ENCODE data around the gene JADE3. TPM values are rescaled to one million over a fixed set of nuclear protein-coding genes. Genes with fewer than 3 reads are reported as not detected.

The JADE3 gene
- total RNA-seq, 2 experiments from 2014 or later, result 0.47 to 1.3 TPM

DNA sequence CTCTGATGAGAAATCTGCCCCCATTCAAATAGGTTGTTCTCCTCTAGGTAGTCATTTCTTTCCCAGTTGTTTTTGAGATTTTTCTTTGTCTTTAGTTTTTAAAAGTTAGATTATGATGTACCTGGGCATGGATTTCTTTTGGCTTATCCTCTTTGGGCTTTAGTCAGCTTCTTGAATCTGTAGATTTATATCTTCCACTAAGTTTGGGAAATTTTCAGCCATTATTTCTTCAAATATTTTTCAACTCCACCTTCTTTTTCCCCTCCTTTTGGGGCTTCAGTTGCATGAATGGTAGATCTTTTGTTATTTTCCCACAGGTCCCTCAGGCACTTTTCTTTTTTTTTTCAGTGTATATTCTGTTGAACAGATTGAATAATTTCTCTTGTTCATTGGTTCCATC lies 77.3 kb downstream of the JADE3 start:
- H3K4me3 Mint-ChIP-seq, result no peak overlapping the region
- DNase-seq, result no peak
- peaks cover 2% of the 10 kb centered on the region for H3K4me1 Mint-ChIP-seq
- H3K36me3 Mint-ChIP-seq, result peaks cover 2% of the 10 kb centered on the region
- no peak for ATAC-seq
- H3K9me3 Mint-ChIP-seq (ENCODE audit: low read depth), result no peaks in the 10 kb centered on the region
- CTCF ChIA-PET, result no interaction called here
- H3K27ac Mint-ChIP-seq, result no peak overlapping the region
- no peaks in the 10 kb centered on the region for H3K27me3 Mint-ChIP-seq

DNA sequence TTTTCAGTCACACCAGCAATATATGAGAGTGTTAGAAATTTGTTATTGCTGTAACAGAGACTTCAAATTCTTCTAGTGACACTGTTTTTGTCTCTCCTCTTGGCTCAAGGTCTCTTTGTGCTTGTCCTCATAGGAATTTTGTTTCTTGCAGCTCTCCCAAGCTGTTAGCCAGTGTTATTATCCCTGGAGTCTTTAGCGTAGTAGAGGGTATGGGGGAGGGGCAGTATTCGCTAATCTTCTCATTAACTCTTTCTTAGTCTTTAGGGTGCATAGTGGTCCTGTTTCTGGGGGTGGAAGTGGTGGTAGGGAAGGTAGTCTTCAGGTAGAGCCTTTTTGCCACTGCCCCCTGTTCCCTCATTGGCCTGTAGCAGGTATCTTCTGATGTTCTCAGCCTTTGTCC lies 79.4 kb downstream of the JADE3 start:
- no peak overlapping the region for H3K4me3 Mint-ChIP-seq
- H3K27me3 Mint-ChIP-seq, result no peaks in the 10 kb centered on the region
- peaks cover 2% of the 10 kb centered on the region for H3K4me1 Mint-ChIP-seq
- CTCF ChIA-PET, result no interaction called here
- no peak for DNase-seq
- H3K36me3 Mint-ChIP-seq, result peaks cover 1% of the 10 kb centered on the region
- ATAC-seq, result no peak
- H3K27ac Mint-ChIP-seq, result no peak overlapping the region
- H3K9me3 Mint-ChIP-seq (ENCODE audit: low read depth), result no peaks in the 10 kb centered on the region

DNA sequence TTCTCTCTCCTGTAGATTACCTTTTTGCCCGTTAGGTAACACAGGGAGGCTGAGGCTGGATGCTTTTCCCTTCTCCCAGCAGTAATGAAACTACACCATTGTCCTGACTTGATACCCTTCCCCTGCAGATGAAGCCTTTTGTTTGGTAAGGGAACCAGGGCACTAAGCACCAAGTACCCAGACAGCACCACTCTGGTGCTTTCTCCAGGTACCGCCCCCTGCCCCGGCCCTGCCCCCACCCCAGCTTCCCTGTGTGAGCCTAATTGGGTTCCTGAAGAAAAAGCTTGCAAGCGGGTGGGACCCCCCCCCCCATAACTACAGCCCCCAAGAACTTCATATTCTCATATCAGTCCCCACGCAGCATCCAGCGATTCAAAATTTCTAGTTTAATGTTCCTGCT lies 79.8 kb downstream of the JADE3 start:
- Mint-ChIP-seq H3K4me1 (peaks cover 2% of the 10 kb centered on the region), H3K4me3 (no peak overlapping the region), H3K27ac (no peak overlapping the region), H3K27me3 (no peaks in the 10 kb centered on the region), H3K36me3 (peaks cover 1% of the 10 kb centered on the region), H3K9me3 (ENCODE audit: low read depth) (no peaks in the 10 kb centered on the region)
- CTCF ChIA-PET, result no interaction called here
- DNase-seq, result no peak
- ATAC-seq, result no peak

DNA sequence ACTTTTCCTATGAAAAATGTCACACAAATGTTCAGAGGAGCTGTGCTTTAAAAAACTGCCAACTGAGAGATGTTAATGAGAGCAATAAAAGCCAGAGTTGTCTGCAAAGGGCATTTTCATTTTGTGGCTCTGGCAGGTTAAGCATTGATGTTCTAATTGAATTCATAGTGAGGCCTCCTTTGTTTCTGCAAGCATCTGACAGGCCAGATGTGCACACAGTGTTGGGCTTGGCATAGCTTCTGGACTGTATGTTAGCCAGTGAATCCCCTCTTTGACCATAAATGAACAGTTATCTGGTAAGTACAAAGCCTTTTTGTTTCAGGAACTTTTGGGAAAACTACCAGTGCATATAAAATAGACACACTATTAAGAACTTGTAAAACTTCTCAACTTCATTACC lies 81.9 kb downstream of the JADE3 start:
- CTCF ChIA-PET, result interaction anchor here (1.1 kb wide), 1 partner anchor 91 kb away, joined by 3 read pairs; no protein-coding TSS in a partner anchor
- Mint-ChIP-seq H3K27me3 (no peaks in the 10 kb centered on the region), H3K27ac (no peak overlapping the region), H3K4me1 (peaks cover 2% of the 10 kb centered on the region), H3K9me3 (ENCODE audit: low read depth) (no peaks in the 10 kb centered on the region), H3K4me3 (no peak overlapping the region), H3K36me3 (peaks cover 1% of the 10 kb centered on the region)
- ATAC-seq (no peak), DNase-seq (no peak)

DNA sequence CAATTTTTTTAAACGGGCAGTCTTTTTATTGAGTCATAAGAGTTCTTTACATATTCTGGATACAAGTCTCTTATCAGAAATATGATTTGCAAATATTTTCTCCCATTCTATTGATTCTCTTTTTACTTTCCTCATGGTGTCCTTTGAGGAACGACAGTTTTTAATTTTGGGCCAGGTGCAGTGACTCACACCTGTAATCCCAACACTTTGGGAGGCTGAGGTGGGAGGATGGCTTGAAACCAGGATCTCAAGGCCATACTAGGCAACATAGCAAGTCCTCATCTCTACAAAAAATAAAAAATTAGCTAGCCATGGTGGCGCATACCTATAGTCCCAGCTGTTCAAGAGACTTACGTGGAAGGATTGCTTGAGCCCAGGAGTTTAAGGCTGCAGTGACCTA lies 99.9 kb downstream of the JADE3 start:
- Mint-ChIP-seq H3K9me3 (ENCODE audit: low read depth) (no peaks in the 10 kb centered on the region), H3K27ac (no peak overlapping the region), H3K4me1 (no peaks in the 10 kb centered on the region), H3K4me3 (no peak overlapping the region), H3K36me3 (no peaks in the 10 kb centered on the region), H3K27me3 (peaks cover 5% of the 10 kb centered on the region)
- CTCF ChIA-PET, result no interaction called here
- DNase-seq (no peak), ATAC-seq (no peak)

DNA sequence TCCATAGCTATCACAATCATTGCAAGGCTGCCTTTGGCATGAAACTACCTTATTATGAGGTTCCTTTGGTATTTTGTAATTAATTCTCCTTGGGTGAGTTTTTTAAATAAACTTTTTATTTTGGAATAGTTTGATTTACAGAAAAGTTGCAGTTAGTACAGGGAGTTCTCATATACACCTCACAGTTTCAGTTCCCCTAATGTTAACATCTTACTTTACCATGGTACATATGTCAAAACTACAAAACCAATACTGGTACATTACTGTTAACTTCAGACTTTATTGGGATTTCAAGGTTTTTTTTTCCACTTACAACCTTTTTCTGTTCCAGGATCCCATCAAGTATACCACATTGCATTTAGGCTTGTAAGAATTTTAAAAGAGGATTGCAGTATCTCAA lies 114.0 kb downstream of the JADE3 start:
- DNase-seq, result no peak
- no peaks in the 10 kb centered on the region for H3K36me3 Mint-ChIP-seq
- no peaks in the 10 kb centered on the region for H3K9me3 Mint-ChIP-seq (ENCODE audit: low read depth)
- no peak overlapping the region for H3K4me3 Mint-ChIP-seq
- no peaks in the 10 kb centered on the region for H3K4me1 Mint-ChIP-seq
- no peak overlapping the region for H3K27ac Mint-ChIP-seq
- no peaks in the 10 kb centered on the region for H3K27me3 Mint-ChIP-seq
- ATAC-seq, result no peak
- CTCF ChIA-PET, result interaction anchor here (0.5 to 0.6 kb wide), 2 partner anchors 9 to 656 kb away, joined by 3 read pairs; no protein-coding TSS in a partner anchor

DNA sequence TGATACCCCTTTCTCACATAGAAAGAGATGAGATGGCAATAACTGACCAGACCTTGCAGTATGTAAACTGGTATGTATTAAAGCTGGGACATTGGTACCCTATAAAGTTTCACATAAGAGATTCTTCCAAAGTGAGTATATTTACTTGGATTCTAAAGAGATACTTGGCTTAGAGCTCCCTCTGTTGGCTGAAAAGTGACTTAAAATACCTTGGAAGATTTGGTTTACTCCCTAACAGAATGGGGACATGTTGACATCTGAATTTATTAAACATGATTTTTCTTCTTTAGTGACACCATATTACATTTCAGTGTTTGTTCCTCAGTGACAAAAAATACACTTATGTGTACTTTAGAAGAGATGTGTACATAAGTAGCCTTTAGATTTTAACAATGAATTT lies 118.1 kb downstream of the JADE3 start:
- Mint-ChIP-seq H3K36me3 (no peaks in the 10 kb centered on the region), H3K27me3 (no peaks in the 10 kb centered on the region), H3K4me1 (no peaks in the 10 kb centered on the region), H3K27ac (no peak overlapping the region), H3K4me3 (no peak overlapping the region), H3K9me3 (ENCODE audit: low read depth) (no peaks in the 10 kb centered on the region)
- ATAC-seq (no peak), DNase-seq (no peak)
- CTCF ChIA-PET, result interaction anchor here (0.9 to 1.9 kb wide), 6 partner anchors 15 to 245 kb away, joined by 3 to 7 read pairs (median 3); partner anchors contain the start of gene RP2

DNA sequence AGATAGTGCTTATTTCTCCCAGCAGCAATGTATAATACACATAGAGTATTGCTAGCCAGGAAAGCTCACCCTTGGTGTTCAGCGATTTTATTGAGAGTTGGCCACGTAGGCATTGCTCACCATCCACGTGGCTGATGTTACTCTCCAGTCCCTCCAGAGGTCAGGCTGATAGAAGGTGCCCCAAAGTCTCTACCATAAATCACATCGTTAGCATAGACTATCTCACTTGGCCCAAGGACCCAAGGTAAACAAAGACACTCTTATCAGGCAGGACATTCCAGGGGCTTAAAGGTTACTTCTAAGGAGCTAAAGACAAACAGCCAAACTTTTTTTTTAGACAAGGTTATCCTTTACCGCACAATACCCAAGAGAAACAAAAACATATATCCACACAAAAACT lies 135.8 kb downstream of the JADE3 start:
- CTCF ChIA-PET, result no interaction called here
- Mint-ChIP-seq H3K27ac (no peak overlapping the region), H3K4me3 (no peak overlapping the region), H3K9me3 (ENCODE audit: low read depth) (peaks cover 4% of the 10 kb centered on the region), H3K4me1 (no peaks in the 10 kb centered on the region), H3K27me3 (peaks cover 6% of the 10 kb centered on the region), H3K36me3 (peaks cover 5% of the 10 kb centered on the region)
- ATAC-seq (no peak), DNase-seq (no peak)

DNA sequence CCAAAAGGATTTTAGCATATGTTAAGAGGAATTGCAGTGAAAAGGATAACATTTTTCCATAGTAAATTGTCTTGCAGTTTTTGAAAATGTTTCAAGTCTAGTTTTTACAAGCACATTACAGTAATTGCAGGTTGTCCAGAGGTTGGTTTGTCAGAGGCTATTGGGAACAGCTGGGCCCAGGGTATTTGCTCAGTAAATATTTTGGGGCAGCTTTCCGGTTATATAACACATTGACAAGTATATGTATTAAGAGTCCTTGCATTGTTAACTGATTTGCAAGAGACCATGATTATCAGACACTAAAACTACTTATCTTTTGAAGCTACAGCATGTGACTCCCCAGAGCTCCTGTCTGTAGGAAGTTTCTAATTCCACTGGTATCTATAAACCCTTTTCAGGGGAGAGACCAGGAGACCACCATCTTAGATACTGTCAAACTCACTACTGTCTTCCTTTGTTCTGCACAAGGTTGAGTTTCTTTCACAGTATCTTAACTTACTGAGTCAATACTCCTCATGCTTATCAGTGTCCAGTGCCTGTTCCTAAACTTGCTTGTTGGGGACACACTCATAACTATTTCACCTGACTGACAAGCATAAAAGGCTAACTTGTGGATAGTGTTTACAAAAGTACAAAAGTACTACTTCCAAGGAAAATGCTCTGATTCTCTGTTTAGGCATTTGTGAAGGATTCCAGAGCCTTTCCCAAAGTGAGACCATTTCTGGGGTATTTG lies 147.1 kb downstream of the JADE3 start:
- Mint-ChIP-seq H3K4me3 (no peak overlapping the region), H3K36me3 (no peaks in the 10 kb centered on the region), H3K27me3 (peaks cover 6% of the 10 kb centered on the region), H3K27ac (no peak overlapping the region), H3K9me3 (ENCODE audit: low read depth) (no peaks in the 10 kb centered on the region), H3K4me1 (no peaks in the 10 kb centered on the region)
- CTCF ChIA-PET, result no interaction called here
- ATAC-seq, result no peak
- no peak for DNase-seq

DNA sequence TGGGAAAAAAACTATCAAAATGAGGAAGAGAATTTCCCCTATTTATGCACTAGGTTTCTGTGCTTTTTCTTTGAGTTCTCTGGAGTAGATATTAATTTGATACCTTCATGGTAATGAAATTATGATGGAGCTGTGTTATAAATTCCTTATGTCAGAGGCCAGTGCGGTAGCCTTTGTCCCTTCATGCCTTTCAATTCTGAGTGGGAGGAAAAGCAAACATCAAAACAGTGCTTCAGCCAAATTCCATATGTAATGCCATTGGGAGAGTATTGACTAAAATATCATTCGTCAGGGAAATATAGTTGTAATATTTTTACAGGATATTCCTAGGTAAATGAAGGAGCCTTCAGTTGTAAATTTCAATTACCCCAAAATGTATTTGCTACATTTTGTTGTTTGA lies 148.5 kb downstream of the JADE3 start:
- H3K9me3 Mint-ChIP-seq (ENCODE audit: low read depth), result no peaks in the 10 kb centered on the region
- H3K4me1 Mint-ChIP-seq, result no peaks in the 10 kb centered on the region
- CTCF ChIA-PET, result no interaction called here
- ATAC-seq (no peak), DNase-seq (no peak)
- no peaks in the 10 kb centered on the region for H3K36me3 Mint-ChIP-seq
- H3K27ac Mint-ChIP-seq, result no peak overlapping the region
- peaks cover 6% of the 10 kb centered on the region for H3K27me3 Mint-ChIP-seq
- H3K4me3 Mint-ChIP-seq, result no peak overlapping the region

DNA sequence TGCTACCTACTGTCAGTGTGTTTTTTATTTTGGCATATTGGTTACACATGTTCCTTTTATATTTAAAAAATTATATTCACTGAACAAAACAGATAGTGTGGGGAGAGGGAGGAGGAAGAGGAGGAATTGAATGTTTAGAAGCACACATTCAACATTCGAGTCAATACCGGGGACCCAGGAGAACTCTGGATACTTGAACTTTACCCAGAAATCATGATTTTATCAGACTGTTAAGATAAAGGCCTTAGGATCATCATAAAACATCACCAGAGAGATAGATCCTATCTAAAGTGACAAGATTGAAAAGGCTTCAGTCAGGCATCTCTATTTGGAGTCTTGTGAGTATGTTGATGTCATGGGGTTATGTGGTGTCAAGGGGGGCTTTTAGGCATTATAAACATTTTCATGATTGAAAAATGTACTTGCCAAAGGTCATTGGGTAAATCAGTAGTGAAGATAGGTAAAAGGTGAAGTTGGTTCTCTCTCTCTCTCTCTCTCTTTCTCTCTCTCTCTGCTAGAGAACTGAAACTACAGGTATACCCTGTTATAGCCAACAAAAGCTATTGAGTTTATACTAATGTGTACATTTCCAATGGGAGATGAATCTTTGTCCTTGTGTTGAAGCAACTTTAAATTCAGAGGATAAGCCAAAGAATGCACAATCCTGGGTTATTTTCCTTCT lies 149.2 kb downstream of the JADE3 start:
- CTCF ChIA-PET, result interaction anchor here (0.8 kb wide), 1 partner anchor 32 kb away, joined by 3 read pairs; no protein-coding TSS in a partner anchor
- Mint-ChIP-seq H3K9me3 (ENCODE audit: low read depth) (no peaks in the 10 kb centered on the region), H3K4me1 (no peaks in the 10 kb centered on the region), H3K4me3 (no peak overlapping the region), H3K27ac (no peak overlapping the region), H3K36me3 (no peaks in the 10 kb centered on the region), H3K27me3 (peaks cover 6% of the 10 kb centered on the region)
- DNase-seq (no peak), ATAC-seq (no peak)

DNA sequence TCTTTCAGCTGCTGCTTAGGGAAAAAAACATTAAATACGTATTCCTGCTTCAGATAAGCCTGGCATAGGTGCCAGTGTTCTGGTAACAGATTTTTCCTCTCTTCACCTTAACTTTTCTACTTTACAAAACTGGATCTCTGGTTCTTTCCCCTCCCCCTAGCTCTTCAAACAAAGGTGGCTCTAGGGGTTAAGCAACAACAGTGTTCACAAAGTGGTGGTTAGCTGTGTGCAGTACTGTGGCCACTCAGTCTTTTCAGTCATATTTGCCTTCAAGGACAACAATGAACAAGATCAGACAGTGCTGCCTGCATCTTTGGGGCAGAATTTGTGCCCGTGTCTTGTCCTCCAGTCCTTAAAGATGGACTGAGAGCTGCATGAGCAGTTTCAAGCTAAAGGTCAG lies 151.0 kb downstream of the JADE3 start:
- CTCF ChIA-PET, result no interaction called here

DNA sequence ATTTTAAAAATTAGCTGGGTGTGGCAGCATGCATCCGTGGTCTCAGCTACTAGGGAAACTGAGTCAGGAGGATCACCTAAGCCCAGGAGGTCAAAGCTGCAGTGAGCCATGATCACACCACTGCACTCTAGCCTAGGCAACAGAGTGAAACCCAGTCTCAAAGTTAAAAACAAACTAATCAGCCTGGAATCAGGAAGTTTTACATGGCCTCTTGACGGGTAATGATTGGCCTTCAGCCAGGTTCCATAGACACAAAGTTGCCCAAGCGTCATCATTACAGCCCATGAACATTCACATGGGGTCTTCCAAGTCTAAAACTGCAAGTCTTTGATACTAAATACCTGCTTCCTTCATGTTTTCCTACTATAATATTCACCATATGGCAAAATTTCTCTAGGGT lies 156.0 kb downstream of the JADE3 start:
- no peaks in the 10 kb centered on the region for H3K9me3 Mint-ChIP-seq (ENCODE audit: low read depth)
- H3K36me3 Mint-ChIP-seq, result no peaks in the 10 kb centered on the region
- no peaks in the 10 kb centered on the region for H3K4me1 Mint-ChIP-seq
- DNase-seq (no peak), ATAC-seq (no peak)
- no peak overlapping the region for H3K27ac Mint-ChIP-seq
- CTCF ChIA-PET, result no interaction called here
- H3K27me3 Mint-ChIP-seq, result no peaks in the 10 kb centered on the region
- no peak overlapping the region for H3K4me3 Mint-ChIP-seq

More for the DNA sequence above, 151.0 kb downstream of the JADE3 start:
- peaks cover 6% of the 10 kb centered on the region for H3K27me3 Mint-ChIP-seq
- no peak for ATAC-seq
- no peak overlapping the region for H3K27ac Mint-ChIP-seq
- H3K4me1 Mint-ChIP-seq, result no peaks in the 10 kb centered on the region
- no peaks in the 10 kb centered on the region for H3K36me3 Mint-ChIP-seq
- H3K4me3 Mint-ChIP-seq, result no peak overlapping the region
- no peaks in the 10 kb centered on the region for H3K9me3 Mint-ChIP-seq (ENCODE audit: low read depth)
- DNase-seq, result no peak

DNA sequence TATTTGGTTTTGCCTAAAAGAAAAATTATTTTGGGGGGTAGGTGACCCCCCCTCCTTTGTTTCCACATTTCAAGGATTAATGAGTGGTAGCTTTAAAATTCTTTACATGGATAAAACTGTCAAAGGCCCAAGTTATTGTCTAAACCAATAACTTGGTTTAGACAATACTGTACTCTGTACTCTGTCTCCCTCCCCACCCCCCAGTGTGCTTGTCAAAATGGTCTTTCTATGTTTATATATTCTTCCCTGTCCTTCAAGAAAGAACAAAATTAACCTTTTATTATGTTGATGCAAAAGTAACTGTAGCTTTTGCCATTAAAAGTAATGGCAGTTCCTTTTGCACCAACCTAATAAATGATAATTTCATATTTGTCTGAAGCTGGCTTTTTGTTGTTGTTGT lies 156.5 kb downstream of the JADE3 start:
- Mint-ChIP-seq H3K27ac (no peak overlapping the region), H3K4me1 (no peaks in the 10 kb centered on the region), H3K9me3 (ENCODE audit: low read depth) (no peaks in the 10 kb centered on the region), H3K27me3 (no peaks in the 10 kb centered on the region), H3K4me3 (no peak overlapping the region), H3K36me3 (no peaks in the 10 kb centered on the region)
- ATAC-seq (no peak), DNase-seq (no peak)
- CTCF ChIA-PET, result no interaction called here
